Measurements from ENCODE around the gene HPX.
A peak's percentile ranks its signal among the peaks of the same experiment; 100 is the strongest.

The HPX gene

DNA sequence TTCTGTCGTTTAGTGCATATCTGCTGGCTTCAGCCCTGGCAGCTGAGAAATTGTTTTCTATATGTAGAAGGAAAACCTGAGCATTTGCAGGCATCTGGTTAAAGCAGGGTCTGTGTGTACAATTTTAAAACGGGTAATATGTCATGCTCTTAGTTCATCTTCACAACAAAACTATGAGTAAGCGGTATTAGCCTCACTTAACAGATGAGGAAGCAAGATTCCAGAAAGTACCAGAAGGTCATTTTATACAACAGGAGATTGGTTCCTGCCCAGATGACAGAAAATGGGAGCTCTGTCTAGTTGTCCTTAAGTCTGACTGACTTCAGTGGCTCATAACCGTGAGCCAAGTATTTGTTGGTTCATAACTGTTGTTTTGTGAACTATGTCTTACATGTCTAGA lies 41.7 kb upstream of the HPX start:
- H3K79me2 ChIP-seq (ENCODE audit: control insufficient read depth, insufficient read depth, low read length, poor library complexity): peaks cover 15% of the 10 kb centered on the region
- no CpG with 5 or more reads among the region's 4 CpGs for WGBS (ENCODE audit: extremely low coverage, insufficient coverage, insufficient read length)

DNA sequence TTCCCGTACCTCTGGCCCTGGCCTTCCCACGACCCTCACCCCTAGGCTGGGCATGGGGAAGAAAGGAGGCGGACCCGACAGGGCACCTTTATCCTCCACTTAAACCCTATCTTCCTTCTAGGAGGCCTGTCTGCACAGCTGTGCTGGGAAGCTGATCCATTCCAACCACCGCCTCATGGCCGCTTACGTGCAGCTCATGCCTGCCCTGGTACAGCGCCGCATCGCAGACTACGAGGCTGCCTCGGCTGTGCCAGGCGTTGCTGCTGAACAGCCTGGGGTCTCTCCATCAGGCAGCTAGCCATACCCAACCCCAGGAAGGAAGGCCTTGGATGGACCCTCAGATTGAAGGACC lies 41.1 kb upstream of the HPX start:
- Histone ChIP-seq H3K9ac (ENCODE audit: low read length) (peak overlapping the region; percentile 95), H3K18ac (ENCODE audit: low read length) (peak overlapping the region; percentile 38), H2BK5ac (ENCODE audit: low read depth, low read length, poor library complexity) (peak overlapping the region; percentile 52), H3K4me2 (ENCODE audit: low read length) (peak overlapping the region; percentile 67), H3K14ac (ENCODE audit: low read length) (peak overlapping the region; percentile 62), H2AFZ (ENCODE audit: insufficient read depth, low read length, poor library complexity) (peak overlapping the region; percentile 35), H2BK12ac (ENCODE audit: low read length) (no peak overlapping the region), H2BK120ac (ENCODE audit: insufficient read depth, low read length, poor library complexity) (peak overlapping the region; percentile 39), H3K79me2 (ENCODE audit: control insufficient read depth, insufficient read depth, low read length, poor library complexity) (peaks cover 15% of the 10 kb centered on the region), H4K12ac (ENCODE audit: low read depth, low read length) (peak overlapping the region; percentile 59), H4K91ac (ENCODE audit: low read depth, low read length) (peak overlapping the region; percentile 58), H2AK5ac (ENCODE audit: low read length) (peak overlapping the region; percentile 49), H3K36me3 (ENCODE audit: control insufficient read depth in 1 of 2, insufficient read depth in 2 of 2, low read length in 2 of 2) (peaks cover 27 to 42% of the 10 kb centered on the region in 2 experiments), H3K27me3 (ENCODE audit: insufficient read depth, low read length) (no peaks in the 10 kb centered on the region), H3K79me1 (ENCODE audit: low read length) (peaks cover 9% of the 10 kb centered on the region), H3K4me3 (ENCODE audit: low read depth, low read length) (peak overlapping the region; percentile 93), H3K4me1 (ENCODE audit: control insufficient read depth in 1 of 2, insufficient read depth in 2 of 2, low read length in 2 of 2) (peaks cover 6 to 11% of the 10 kb centered on the region in 2 experiments), H3K4ac (ENCODE audit: low read depth, low read length) (peak overlapping the region; percentile 90), H3K9me3 (ENCODE audit: insufficient read depth, low read depth, low read length) (no peaks in the 10 kb centered on the region), H3K23ac (ENCODE audit: low read length) (no peak overlapping the region), H4K8ac (ENCODE audit: low read depth, low read length) (peak overlapping the region; percentile 69), H3K27ac (ENCODE audit: low read depth, low read length) (peak overlapping the region; percentile 70)
- WGBS (ENCODE audit: extremely low coverage, insufficient coverage, insufficient read length): no CpG with 5 or more reads among the region's 13 CpGs
- no peak for DNase-seq

More for the DNA sequence above, 41.7 kb upstream of the HPX start:
- Histone ChIP-seq H2AK5ac (ENCODE audit: low read length) (no peak overlapping the region), H4K12ac (ENCODE audit: low read depth, low read length) (no peak overlapping the region), H3K18ac (ENCODE audit: low read length) (no peak overlapping the region), H3K79me1 (ENCODE audit: low read length) (peaks cover 9% of the 10 kb centered on the region), H3K4me2 (ENCODE audit: low read length) (peak overlapping the region; percentile 67), H2BK120ac (ENCODE audit: insufficient read depth, low read length, poor library complexity) (no peak overlapping the region), H3K4ac (ENCODE audit: low read depth, low read length) (peak overlapping the region; percentile 90), H3K27ac (ENCODE audit: low read depth, low read length) (no peak overlapping the region), H3K27me3 (ENCODE audit: insufficient read depth, low read length) (no peaks in the 10 kb centered on the region), H2BK12ac (ENCODE audit: low read length) (no peak overlapping the region), H3K36me3 (ENCODE audit: control insufficient read depth in 1 of 2, insufficient read depth in 2 of 2, low read length in 2 of 2) (peaks cover 22 to 37% of the 10 kb centered on the region in 2 experiments), H3K9ac (ENCODE audit: low read length) (no peak overlapping the region), H3K4me3 (ENCODE audit: low read depth, low read length) (no peak overlapping the region), H3K4me1 (ENCODE audit: control insufficient read depth in 1 of 2, insufficient read depth in 2 of 2, low read length in 2 of 2) (peaks cover 6 to 11% of the 10 kb centered on the region in 2 experiments), H2AFZ (ENCODE audit: insufficient read depth, low read length, poor library complexity) (no peak overlapping the region), H3K23ac (ENCODE audit: low read length) (no peak overlapping the region), H2BK5ac (ENCODE audit: low read depth, low read length, poor library complexity) (no peak overlapping the region), H4K91ac (ENCODE audit: low read depth, low read length) (no peak overlapping the region), H3K9me3 (ENCODE audit: insufficient read depth, low read depth, low read length) (no peaks in the 10 kb centered on the region), H3K14ac (ENCODE audit: low read length) (no peak overlapping the region), H4K8ac (ENCODE audit: low read depth, low read length) (no peak overlapping the region)
- no peak for DNase-seq

DNA sequence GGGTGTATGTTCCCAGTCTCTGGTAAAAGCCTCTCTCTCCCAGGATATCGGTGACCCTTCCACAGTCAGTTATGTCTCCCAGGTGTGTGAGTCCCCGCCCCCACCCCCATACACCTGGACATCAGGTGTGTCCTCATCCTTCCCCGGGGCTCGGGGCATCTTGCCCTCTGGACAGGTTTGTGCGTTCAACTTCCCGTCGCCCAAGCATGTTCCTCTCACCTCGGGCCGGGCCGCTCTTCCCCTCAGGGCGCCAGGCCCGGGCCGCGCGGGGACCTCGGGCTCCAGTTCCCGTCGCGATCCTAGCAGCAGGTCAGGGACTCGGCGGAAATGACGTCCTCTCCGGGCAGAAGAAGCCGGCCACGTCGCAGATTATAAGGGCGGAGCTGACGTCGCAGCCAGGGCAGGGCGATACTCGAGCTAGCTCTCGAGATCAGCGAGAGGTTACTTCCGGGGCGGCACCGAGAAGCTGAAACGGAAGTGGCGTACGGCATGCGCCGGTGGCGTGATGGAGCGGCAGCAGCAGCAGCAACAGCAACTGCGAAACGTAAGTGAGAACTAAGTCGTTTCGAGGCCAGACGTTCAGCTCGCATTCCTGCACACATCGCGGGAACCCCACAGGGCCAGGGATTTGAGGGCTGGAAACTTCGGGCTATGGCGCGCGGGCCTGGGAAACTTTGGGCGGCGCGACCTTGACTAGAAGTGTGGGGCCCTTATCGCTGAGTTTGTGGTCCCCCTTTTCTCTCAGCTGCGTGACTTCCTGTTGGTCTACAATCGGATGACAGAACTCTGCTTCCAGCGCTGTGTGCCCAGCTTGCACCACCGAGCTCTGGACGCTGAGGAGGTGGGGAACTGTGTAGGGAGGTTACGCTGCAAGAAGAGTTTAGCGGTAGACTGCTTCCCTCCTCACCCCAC lies 40.5 kb upstream of the HPX start, which contains the start of the genes ARFIP2 and TIMM10B:
Gene ARFIP2 (minus strand): TSS at position 320 of the 912 bp plus-strand sequence. CDS start 910 bp downstream, outside the sequence.
Gene TIMM10B (plus strand): TSS at position 490 of the 912 bp plus-strand sequence. CDS start 16 bp downstream, at position 506.
- Histone ChIP-seq H3K79me1 (ENCODE audit: low read length) (peaks cover 9% of the 10 kb centered on the region), H3K27me3 (ENCODE audit: insufficient read depth, low read length) (no peaks in the 10 kb centered on the region), H3K18ac (ENCODE audit: low read length) (peak within 1 kb of the TSS; percentile 80), H4K12ac (ENCODE audit: low read depth, low read length) (peak within 1 kb of the TSS; percentile 64), H2BK5ac (ENCODE audit: low read depth, low read length, poor library complexity) (peak within 1 kb of the TSS; percentile 52), H3K9me3 (ENCODE audit: insufficient read depth, low read depth, low read length) (no peaks in the 10 kb centered on the region), H2BK120ac (ENCODE audit: insufficient read depth, low read length, poor library complexity) (peak within 1 kb of the TSS; percentile 39), H3K4me3 (ENCODE audit: low read depth, low read length) (peak within 1 kb of the TSS; percentile 93), H3K79me2 (ENCODE audit: control insufficient read depth, insufficient read depth, low read length, poor library complexity) (peaks cover 15% of the 10 kb centered on the region), H2BK12ac (ENCODE audit: low read length) (no peak within 1 kb of the TSS), H3K9ac (ENCODE audit: low read length) (peak within 1 kb of the TSS; percentile 95), H2AK5ac (ENCODE audit: low read length) (peak within 1 kb of the TSS; percentile 49), H4K91ac (ENCODE audit: low read depth, low read length) (peak within 1 kb of the TSS; percentile 78), H4K8ac (ENCODE audit: low read depth, low read length) (peak within 1 kb of the TSS; percentile 86), H3K14ac (ENCODE audit: low read length) (peak within 1 kb of the TSS; percentile 62), H3K27ac (ENCODE audit: low read depth, low read length) (peak within 1 kb of the TSS; percentile 70), H2AFZ (ENCODE audit: insufficient read depth, low read length, poor library complexity) (peak within 1 kb of the TSS; percentile 35), H3K23ac (ENCODE audit: low read length) (no peak within 1 kb of the TSS), H3K4me1 (ENCODE audit: control insufficient read depth in 1 of 2, insufficient read depth in 2 of 2, low read length in 2 of 2) (peaks cover 6 to 11% of the 10 kb centered on the region in 2 experiments), H3K4me2 (ENCODE audit: low read length) (peak within 1 kb of the TSS; percentile 79), H3K36me3 (ENCODE audit: control insufficient read depth in 1 of 2, insufficient read depth in 2 of 2, low read length in 2 of 2) (peaks cover 34 to 47% of the 10 kb centered on the region in 2 experiments), H3K4ac (ENCODE audit: low read depth, low read length) (peak within 1 kb of the TSS; percentile 90)
- WGBS (ENCODE audit: extremely low coverage, insufficient coverage, insufficient read length): no CpG with 5 or more reads among the region's 66 CpGs
- peak; percentile 99 for DNase-seq

DNA sequence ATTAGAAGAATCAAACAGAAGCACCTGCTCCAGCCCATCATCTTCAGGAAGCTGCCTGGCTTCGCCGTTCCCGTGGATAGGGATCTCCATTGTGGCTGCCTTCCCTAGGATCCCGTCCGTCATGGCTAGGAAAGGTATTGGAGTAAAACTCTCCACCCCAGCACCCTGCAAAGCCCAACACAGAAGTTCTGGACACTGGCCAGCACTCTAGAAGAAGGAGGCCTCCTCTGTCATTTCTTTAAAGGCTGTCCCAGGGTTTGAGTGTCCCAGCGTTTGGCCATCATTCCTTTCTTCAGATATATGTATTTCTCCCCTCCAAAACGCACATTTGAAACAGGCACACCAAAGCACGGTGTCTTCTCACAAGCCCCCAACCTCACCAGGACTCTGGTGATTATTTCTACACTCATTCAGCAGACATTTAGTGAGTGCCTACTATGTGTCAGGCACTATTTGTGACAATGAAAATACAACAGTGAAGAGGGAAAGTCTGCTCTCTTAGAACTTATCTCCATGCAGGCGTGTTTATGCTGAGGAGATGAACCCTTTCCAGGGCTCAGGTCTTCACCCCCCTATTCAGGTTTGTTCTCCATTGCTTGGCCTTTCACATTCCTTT lies 39.6 kb upstream of the HPX start:
- DNase-seq: peak in 1 of 2 donors; percentile 2
- H3K9me3 ChIP-seq (ENCODE audit: insufficient read depth, low read depth, low read length): no peaks in the 10 kb centered on the region
- H2AFZ ChIP-seq (ENCODE audit: insufficient read depth, low read length, poor library complexity): no peak overlapping the region
- peaks cover 9% of the 10 kb centered on the region for H3K79me1 ChIP-seq (ENCODE audit: low read length)
- H2BK120ac ChIP-seq (ENCODE audit: insufficient read depth, low read length, poor library complexity): peak overlapping the region; percentile 26
- H3K36me3 ChIP-seq (ENCODE audit: control insufficient read depth in 1 of 2, insufficient read depth in 2 of 2, low read length in 2 of 2): peaks cover 34 to 47% of the 10 kb centered on the region in 2 experiments
- peaks cover 15% of the 10 kb centered on the region for H3K79me2 ChIP-seq (ENCODE audit: control insufficient read depth, insufficient read depth, low read length, poor library complexity)
- peak overlapping the region; percentile 79 for H3K4me2 ChIP-seq (ENCODE audit: low read length)
- WGBS (ENCODE audit: extremely low coverage, insufficient coverage, insufficient read length): no CpG with 5 or more reads among the region's 9 CpGs
- no peak overlapping the region for H2BK12ac ChIP-seq (ENCODE audit: low read length)
- peak overlapping the region; percentile 45 for H3K14ac ChIP-seq (ENCODE audit: low read length)
- peak overlapping the region; percentile 86 for H3K9ac ChIP-seq (ENCODE audit: low read length)
- H3K4ac ChIP-seq (ENCODE audit: low read depth, low read length): peak overlapping the region; percentile 81
- peak overlapping the region; percentile 86 for H4K8ac ChIP-seq (ENCODE audit: low read depth, low read length)
- no peak overlapping the region for H2AK5ac ChIP-seq (ENCODE audit: low read length)
- peaks cover 6 to 11% of the 10 kb centered on the region in 2 experiments for H3K4me1 ChIP-seq (ENCODE audit: control insufficient read depth in 1 of 2, insufficient read depth in 2 of 2, low read length in 2 of 2)
- H3K27me3 ChIP-seq (ENCODE audit: insufficient read depth, low read length): no peaks in the 10 kb centered on the region
- no peak overlapping the region for H3K27ac ChIP-seq (ENCODE audit: low read depth, low read length)
- H4K12ac ChIP-seq (ENCODE audit: low read depth, low read length): peak overlapping the region; percentile 64
- no peak overlapping the region for H3K23ac ChIP-seq (ENCODE audit: low read length)
- H3K4me3 ChIP-seq (ENCODE audit: low read depth, low read length): peak overlapping the region; percentile 93
- H2BK5ac ChIP-seq (ENCODE audit: low read depth, low read length, poor library complexity): peak overlapping the region; percentile 35
- peak overlapping the region; percentile 78 for H4K91ac ChIP-seq (ENCODE audit: low read depth, low read length)
- H3K18ac ChIP-seq (ENCODE audit: low read length): peak overlapping the region; percentile 80

Measured in trophoblast cell (in vitro differentiated cells and primary cell).